Transverse colon (tissue), 4 donors: ENCODE measurements around the gene YIPF5. TPM values are rescaled to one million over a fixed set of nuclear protein-coding genes. Genes with fewer than 3 reads are reported as not detected.
A peak's percentile ranks its signal among the peaks of the same experiment; 100 is the strongest.

Experiments
- DNase-seq: peaks from one replicate; pipeline ENCODE4 v3.0.0-alpha.2; 2019
- H3K27ac ChIP-seq, 4 donors: fragments of 200-600 bp; sonication (generic); 2 replicates each; pipeline ENCODE4 v1.5.1; 2016 to 2018; ENCODE audit warnings: inconsistent platforms in 4 of 4
- H3K27me3 ChIP-seq: fragments of 200-600 bp; sonication (generic); 2 replicates; pipeline ENCODE4 v1.5.1; 2017; ENCODE audit warnings: inconsistent platforms
- H3K36me3 ChIP-seq, 4 donors: fragments of 200-600 bp; sonication (generic); 2 replicates each; pipeline ENCODE4 v1.5.1; 2017 to 2019; ENCODE audit warnings: inconsistent platforms in 4 of 4
- H3K4me1 ChIP-seq, 4 donors: fragments of 200-600 bp; sonication (generic); 2 replicates each; pipeline ENCODE4 v1.5.1; 2017 to 2020; ENCODE audit warnings: inconsistent platforms in 4 of 4
- H3K4me3 ChIP-seq, 4 donors: fragments of 200-600 bp; sonication (generic); 1 replicate in 1 of 4; 2 replicates in 3 of 4; pipeline versions ENCODE4 v1.5.1 to v1.6.1; 2017 to 2019; ENCODE audit warnings: inconsistent platforms in 4 of 4
- H3K9me3 ChIP-seq, 2 donors: fragments of 200-600 bp; sonication (generic); 2 replicates each; pipeline ENCODE4 v1.5.1; 2017 to 2019; ENCODE audit warnings: inconsistent platforms in 2 of 2
- EP300 ChIP-seq: sonication (generic); formaldehyde crosslinking; IDR thresholded peaks from one replicate; pipeline ENCODE4 v1.6.1; 2017; ENCODE audit warnings: antibody characterized with exemption, low read depth
- POLR2A ChIP-seq: fragments of 450-650 bp; IDR thresholded peaks from one replicate; pipeline ENCODE4 v1.6.1; 2016; ENCODE audit warnings: antibody characterized with exemption, mild to moderate bottlenecking, moderate library complexity
- POLR2AphosphoS5 ChIP-seq, 3 donors: sonication (generic); formaldehyde crosslinking; IDR thresholded peaks; one replicate each; pipeline ENCODE4 v1.6.1; 2016; ENCODE audit warnings: antibody characterized with exemption in 3 of 3
- WGBS, 2 donors: methylation state at CpG; one replicate each; pipeline ENCODE4 v1.1.5; 2018; ENCODE audit warnings: low coverage in 1 of 2; 5-methylcytosine and 5-hydroxymethylcytosine counted together
- in situ Hi-C, 4 donors: fragments of 200-750 bp; cut with MboI; loops; one replicate each; pipeline versions ENCODE4 v1.15.0 to v1.15.1; 2017; ENCODE audit warnings: low sequenced_read_pairs in 3 of 4, low pct_ligation_motif_present in 1 of 4, low pct_unique_long_range_greater_than_20kb in 1 of 4
- intact Hi-C: fragments of 100-400 bp; cut with DNase I; formaldehyde crosslinking; loops from one replicate; pipeline ENCODE4 v1.15.1; 2023; ENCODE audit warnings: low total_unique reads
- total RNA-seq, 4 donors: library from RNA; depleted of rRNA; stranded (reverse); fragments of >200 nt; gene quantifications; one replicate each; pipeline ENCODE4 v1.1.0, GENCODE V29; 2016
- TF ChIP-seq, protein P1 (sequence below), 5 experiments: fragments of 200-600 bp in 3 of 5; fragments of 450-650 bp in 2 of 5; sonication (generic) in 3 of 5; IDR thresholded peaks; 1 replicate in 2 of 5; 2 replicates in 3 of 5; pipeline ENCODE4 v1.5.1; 2016 to 2017; ENCODE audit warnings: antibody characterized with exemption in 5 of 5, inconsistent platforms in 3 of 5, mild to moderate bottlenecking in 2 of 5, moderate library complexity in 1 of 5

The YIPF5 gene
- total RNA-seq, 4 donors from 2014 or later: 10.1 to 44.4 (median 25.6) TPM

DNA sequence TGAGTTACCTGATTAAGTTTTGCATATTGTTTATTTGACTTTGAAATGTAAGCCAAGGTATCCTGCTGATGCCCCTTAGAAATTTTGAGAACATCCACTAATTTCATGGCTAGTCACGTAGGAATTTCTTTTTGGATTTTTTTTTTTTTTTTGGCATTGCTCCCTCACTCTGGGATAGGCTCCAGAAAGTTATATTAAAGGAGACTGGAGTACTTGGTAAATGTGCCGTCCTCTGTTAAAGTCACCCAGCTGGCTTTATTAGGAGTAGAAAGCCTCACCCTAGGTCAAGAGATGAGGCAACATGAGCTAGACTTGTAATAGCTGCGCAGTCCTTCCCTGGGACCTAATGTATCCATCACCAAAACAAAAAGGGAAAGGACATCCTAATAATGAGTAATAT, 3.3 kb upstream of the YIPF5 start:
- WGBS, 2 donors: 42 to 62% methylated on average over 3 of the region's 3 CpGs
- Histone ChIP-seq H3K4me1 (peaks cover 5 to 14% (median 9%) of the 10 kb centered on the region in 4 donors), H3K27ac (no peak overlapping the region), H3K36me3 (no peaks in the 10 kb centered on the region), H3K9me3 (no peaks in the 10 kb centered on the region), H3K4me3 (no peak overlapping the region), H3K27me3 (peaks cover 6% of the 10 kb centered on the region)
- TF ChIP-seq POLR2AphosphoS5 (IDR thresholded peaks at IDR 0.05) (no peak), EP300 (no peak), POLR2A (no peak)
- TF ChIP-seq, protein P1, sequence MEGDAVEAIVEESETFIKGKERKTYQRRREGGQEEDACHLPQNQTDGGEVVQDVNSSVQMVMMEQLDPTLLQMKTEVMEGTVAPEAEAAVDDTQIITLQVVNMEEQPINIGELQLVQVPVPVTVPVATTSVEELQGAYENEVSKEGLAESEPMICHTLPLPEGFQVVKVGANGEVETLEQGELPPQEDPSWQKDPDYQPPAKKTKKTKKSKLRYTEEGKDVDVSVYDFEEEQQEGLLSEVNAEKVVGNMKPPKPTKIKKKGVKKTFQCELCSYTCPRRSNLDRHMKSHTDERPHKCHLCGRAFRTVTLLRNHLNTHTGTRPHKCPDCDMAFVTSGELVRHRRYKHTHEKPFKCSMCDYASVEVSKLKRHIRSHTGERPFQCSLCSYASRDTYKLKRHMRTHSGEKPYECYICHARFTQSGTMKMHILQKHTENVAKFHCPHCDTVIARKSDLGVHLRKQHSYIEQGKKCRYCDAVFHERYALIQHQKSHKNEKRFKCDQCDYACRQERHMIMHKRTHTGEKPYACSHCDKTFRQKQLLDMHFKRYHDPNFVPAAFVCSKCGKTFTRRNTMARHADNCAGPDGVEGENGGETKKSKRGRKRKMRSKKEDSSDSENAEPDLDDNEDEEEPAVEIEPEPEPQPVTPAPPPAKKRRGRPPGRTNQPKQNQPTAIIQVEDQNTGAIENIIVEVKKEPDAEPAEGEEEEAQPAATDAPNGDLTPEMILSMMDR (IDR thresholded peaks at IDR 0.05): no peak
- intact Hi-C loops (no loop called here), in situ Hi-C loops (loop anchor here in 1 of 4 donors (25.0 kb wide), 1 partner anchor 761 kb away; the partner anchor contains the start of gene NR3C1)
- no peak for DNase-seq

DNA sequence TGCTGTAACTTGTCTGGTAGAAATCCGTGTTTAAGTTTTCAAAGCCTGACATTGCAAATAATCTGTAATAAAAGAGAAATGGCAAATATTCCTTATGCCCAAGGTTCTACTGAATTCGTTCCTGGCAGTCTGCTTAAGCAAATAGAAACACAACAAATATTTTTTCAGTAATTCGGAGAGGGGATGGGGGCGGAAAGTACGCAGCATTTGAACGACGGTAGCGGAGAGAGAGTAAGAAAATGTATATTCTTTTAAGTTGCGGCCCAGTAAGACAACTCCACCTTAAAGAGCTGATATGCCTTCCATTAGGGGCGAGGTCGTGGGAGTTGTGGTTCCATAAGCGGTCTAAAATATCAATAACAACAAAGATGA, 569 bp downstream of the YIPF5 start:
- intact Hi-C loops (no loop called here), in situ Hi-C loops (loop anchor here in 1 of 4 donors (25.0 kb wide), 1 partner anchor 758 kb away; the partner anchor contains the start of gene NR3C1)
- Histone ChIP-seq H3K9me3 (no peaks in the 10 kb centered on the region), H3K4me3 (peak overlapping the region; percentile 80 to 89 (median 86)), H3K27ac (peak overlapping the region; percentile 85 to 88 (median 86)), H3K4me1 (peaks cover 6 to 25% (median 16%) of the 10 kb centered on the region in 4 donors), H3K36me3 (peaks cover 0 to 8% (median 3%) of the 10 kb centered on the region in 4 donors), H3K27me3 (peaks cover 6% of the 10 kb centered on the region)
- 3 to 4% methylated on average over 7 to 12 of the region's 12 CpGs for WGBS, 2 donors
- DNase-seq: no peak
- TF ChIP-seq, protein P1 (IDR thresholded peaks at IDR 0.05): no peak
- TF ChIP-seq POLR2AphosphoS5 (IDR thresholded peaks at IDR 0.05) (no peak), EP300 (no peak), POLR2A (no peak)

DNA sequence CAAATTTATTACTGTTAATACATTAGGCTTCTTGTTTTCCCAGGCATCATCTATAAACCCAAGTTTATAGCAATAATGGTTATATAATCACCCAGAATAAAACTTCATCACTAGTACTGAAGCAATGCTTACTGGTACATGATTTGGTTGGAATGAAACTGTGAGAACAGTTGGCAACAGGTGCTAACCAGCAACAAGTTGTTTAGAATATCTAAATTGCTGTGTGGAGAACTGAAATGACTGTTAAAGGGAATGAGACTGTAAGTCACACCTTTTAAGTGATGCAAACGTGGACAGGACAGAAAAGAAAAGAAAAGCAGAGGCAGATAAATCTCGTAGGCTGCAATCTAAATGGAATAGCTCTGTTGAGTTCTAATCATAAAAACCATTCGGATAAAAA, 2.5 kb downstream of the YIPF5 start:
- WGBS, 2 donors: 72 to 83% methylated on average over 3 of the region's 3 CpGs
- intact Hi-C loops: no loop called here
- in situ Hi-C loops: loop anchor here in 1 of 4 donors (25.0 kb wide), 1 partner anchor 756 kb away; the partner anchor contains the start of gene NR3C1
- Histone ChIP-seq H3K9me3 (no peaks in the 10 kb centered on the region), H3K27ac (no peak overlapping the region), H3K27me3 (no peaks in the 10 kb centered on the region), H3K36me3 (peaks cover 0 to 27% (median 13%) of the 10 kb centered on the region in 4 donors), H3K4me3 (no peak overlapping the region), H3K4me1 (peaks cover 6 to 25% (median 16%) of the 10 kb centered on the region in 4 donors)
- no peak for DNase-seq
- TF ChIP-seq EP300: no peak

DNA sequence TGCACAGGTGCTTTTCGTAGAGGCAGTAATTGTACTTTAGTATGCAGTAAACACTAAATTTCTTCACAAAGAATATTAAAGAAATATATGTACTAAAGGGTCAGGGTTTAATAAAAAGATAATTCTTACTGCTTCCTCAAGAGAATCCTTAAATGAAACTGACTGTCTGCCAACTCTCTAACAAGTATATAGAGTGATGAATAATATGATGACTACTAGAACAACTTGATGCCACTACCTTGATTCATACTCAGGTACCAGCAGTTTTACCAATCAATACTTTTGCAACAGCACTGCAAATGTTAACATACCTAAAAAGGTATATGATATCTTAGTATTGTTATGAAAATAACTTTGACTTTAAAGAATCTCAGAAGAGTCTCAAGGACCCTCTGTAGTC, 3.8 kb downstream of the YIPF5 start:
- peaks cover 0 to 36% (median 17%) of the 10 kb centered on the region in 4 donors for H3K36me3 ChIP-seq
- no peak for TF ChIP-seq POLR2AphosphoS5 (IDR thresholded peaks at IDR 0.05)
- TF ChIP-seq, protein P1 (IDR thresholded peaks at IDR 0.05): no peak
- no peak for TF ChIP-seq EP300
- no peak for TF ChIP-seq POLR2A
- no peaks in the 10 kb centered on the region for H3K9me3 ChIP-seq
- in situ Hi-C loops: loop anchor here in 1 of 4 donors (25.0 kb wide), 1 partner anchor 754 kb away; the partner anchor contains the start of gene NR3C1
- H3K27ac ChIP-seq: no peak overlapping the region
- H3K4me1 ChIP-seq: peaks cover 6 to 25% (median 16%) of the 10 kb centered on the region in 4 donors
- intact Hi-C loops: no loop called here
- 86 to 89% methylated on average over 1 of the region's 1 CpG for WGBS, 2 donors
- no peaks in the 10 kb centered on the region for H3K27me3 ChIP-seq
- no peak overlapping the region for H3K4me3 ChIP-seq
- DNase-seq: no peak

DNA sequence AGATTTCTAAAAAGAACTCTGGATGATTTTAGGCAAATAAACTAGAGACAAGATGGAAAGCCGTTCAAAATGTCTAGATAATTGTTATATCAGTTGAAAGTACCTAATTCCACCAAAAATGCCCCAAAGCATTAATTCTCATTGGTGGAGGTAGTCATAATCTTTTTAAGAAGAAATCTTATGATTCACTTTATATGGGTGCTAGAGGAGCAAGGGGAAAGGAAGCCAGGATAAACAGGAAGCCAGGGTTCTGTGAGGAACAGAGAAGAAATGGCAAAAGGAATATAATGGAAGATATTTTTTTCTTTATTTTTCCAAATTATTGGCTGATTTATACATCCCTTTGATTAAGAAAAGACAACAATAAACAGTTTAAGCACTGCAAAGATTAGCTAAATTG, 7.8 kb downstream of the YIPF5 start:
- H3K36me3 ChIP-seq: peaks cover 0 to 53% (median 25%) of the 10 kb centered on the region in 4 donors
- 91 to 92% methylated on average over 1 of the region's 1 CpG for WGBS, 2 donors
- TF ChIP-seq EP300 (no peak), POLR2AphosphoS5 (IDR thresholded peaks at IDR 0.05) (no peak), POLR2A (no peak)
- TF ChIP-seq, protein P1 (IDR thresholded peaks at IDR 0.05): no peak
- no peak overlapping the region for H3K4me3 ChIP-seq
- H3K27ac ChIP-seq: no peak overlapping the region
- no peak for DNase-seq
- H3K4me1 ChIP-seq: no peaks in the 10 kb centered on the region
- no peaks in the 10 kb centered on the region for H3K9me3 ChIP-seq
- intact Hi-C loops (no loop called here), in situ Hi-C loops (loop anchor here in 1 of 4 donors (25.0 kb wide), 1 partner anchor 750 kb away; the partner anchor contains the start of gene NR3C1)
- H3K27me3 ChIP-seq: no peaks in the 10 kb centered on the region
